Psoas muscle (tissue), 8 donors: Measurements from ENCODE around the gene NEK9. TPM values are rescaled to one million over a fixed set of nuclear protein-coding genes. Genes with fewer than 3 reads are reported as not detected.
A peak's percentile ranks its signal among the peaks of the same experiment; 100 is the strongest.

Experiments
- ATAC-seq, 4 donors: fragments of 200-7000 bp; cut with Tn5 transposase; one replicate each; pipeline ENCODE4 v1.9.1; 2020; ENCODE audit warnings: moderate library complexity in 3 of 4, mild to moderate bottlenecking in 2 of 4
- DNase-seq, 2 donors: peaks; one replicate each; pipeline ENCODE4 v3.0.0-alpha.2; 2020
- H3K27ac ChIP-seq: fragments of 200-600 bp; one replicate; pipeline ENCODE4 v1.8.0; 2022
- H3K27me3 ChIP-seq, 3 donors: fragments of 200-600 bp in 1 of 3; one replicate each; pipeline versions ENCODE4 v1.6.1 to v1.8.0; 2013 to 2022; ENCODE audit warnings: low read length in 2 of 3, mild to moderate bottlenecking in 2 of 3, moderate library complexity in 1 of 3; ENCODE audit not compliant: insufficient read depth in 3 of 3
- H3K36me3 ChIP-seq, 2 donors: fragments of 200-600 bp in 1 of 2; one replicate each; pipeline versions ENCODE4 v1.6.1 to v1.8.0; 2013 to 2022; ENCODE audit warnings: low read depth in 1 of 2, mild to moderate bottlenecking in 1 of 2, moderate library complexity in 1 of 2; ENCODE audit not compliant: insufficient read depth in 1 of 2
- H3K4me1 ChIP-seq: fragments of 200-600 bp; one replicate; pipeline ENCODE4 v1.8.0; 2022
- H3K4me3 ChIP-seq: fragments of 200-600 bp; one replicate; pipeline ENCODE4 v1.8.0; 2022; ENCODE audit warnings: mild to moderate bottlenecking
- H3K9me3 ChIP-seq: fragments of 200-600 bp; one replicate; pipeline ENCODE4 v1.8.0; 2022
- CTCF ChIP-seq: fragments of 200-600 bp; IDR thresholded peaks from one replicate; pipeline ENCODE4 v1.8.0; 2022; ENCODE audit warnings: antibody characterized with exemption
- WGBS, 3 donors: extraction: QIAGEN DNeasy Blood & Tissue Kit; methylation state at CpG; one replicate each; pipeline versions ENCODE4 v1.1.6 to v1.1.7; 2013; 5-methylcytosine and 5-hydroxymethylcytosine counted together
- intact Hi-C, 2 donors: fragments of 100-400 bp; cut with DNase I; formaldehyde crosslinking; loops; one replicate each; pipeline versions ENCODE4 v1.11.0 to v1.14.2; 2022
- polyA plus RNA-seq, 3 donors: library from polyadenylated mRNA; stranded (reverse); fragments of 200-250 nt; gene quantifications; one replicate each; pipeline ENCODE4 v1.2.3, GENCODE V29; 2013
- total RNA-seq, 4 donors: library from RNA; stranded (reverse); fragmentation: NEBNext Ultra II Directional in 2 of 4; extraction: Animal tissue kit (Norgen Biotek cat#: 25700) in 2 of 4; gene quantifications; one replicate each; pipeline versions ENCODE4 v1.2.1 to v1.2.4, GENCODE V29; 2021 to 2023
- donor health status: healthy with polysubstance abuse.
- donor health status: DM: no; HTN: no; CAD: no; lungs with moderate emphysema.
- donor health status: Bipolar disorder and iron deficiency.
- donor health status: healthy.
- donor health status: DM: yes; HTN: yes; CAD: no.
- donor health status: DM: no; HTN: no; CAD: no.
- donor health status: DM: no; HTN: no; CAD: no.
- donor health status: DM: yes; HTN: yes; CAD: no.

Gene NEK9
- total and polyA plus RNA-seq, 7 donors, result 17.9 to 116 (median 69.1) TPM

GRCh38 chr14:75049136-75049535 is 77.7 kb downstream of the NEK9 start:
- no peak for ATAC-seq
- intact Hi-C loops, result loop anchor here in 1 of 2 donors (5.0 kb wide), 1 partner anchor 42 kb away; no protein-coding TSS in a partner anchor
- peaks cover 0 to 20% of the 10 kb centered on the region in 2 donors for H3K36me3 ChIP-seq
- TF ChIP-seq CTCF, result no peak
- H3K4me3 ChIP-seq, result no peak overlapping the region
- peaks cover 42% of the 10 kb centered on the region for H3K4me1 ChIP-seq
- no peaks in the 10 kb centered on the region for H3K9me3 ChIP-seq
- WGBS, 3 donors, result 51 to 76% (median 57%) methylated on average over 5 of the region's 5 CpGs
- peak overlapping the region; percentile 62 for H3K27ac ChIP-seq
- no peaks in the 10 kb centered on the region for H3K27me3 ChIP-seq
- no peak for DNase-seq

GRCh38 chr14:75048101-75048500 is 78.7 kb downstream of the NEK9 start:
- H3K36me3 ChIP-seq, result peaks cover 0 to 11% of the 10 kb centered on the region in 2 donors
- no peak overlapping the region for H3K4me3 ChIP-seq
- no peak overlapping the region for H3K27ac ChIP-seq
- intact Hi-C loops, result loop anchor here in 1 of 2 donors (5.0 kb wide), 1 partner anchor 41 kb away; no protein-coding TSS in a partner anchor
- H3K4me1 ChIP-seq, result peaks cover 44% of the 10 kb centered on the region
- ATAC-seq (no peak), DNase-seq (no peak)
- WGBS, 3 donors, result 75 to 94% (median 82%) methylated on average over 2 of the region's 2 CpGs
- no peak for TF ChIP-seq CTCF
- no peaks in the 10 kb centered on the region for H3K9me3 ChIP-seq
- H3K27me3 ChIP-seq, result no peaks in the 10 kb centered on the region

- H3K9me3 ChIP-seq, result no peaks in the 10 kb centered on the region
- peaks cover 44% of the 10 kb centered on the region for H3K4me1 ChIP-seq
- ATAC-seq (no peak), DNase-seq (no peak)
- intact Hi-C loops, result loop anchor here in 1 of 2 donors (5.0 kb wide), 1 partner anchor 40 kb away; no protein-coding TSS in a partner anchor
- WGBS, 3 donors, result 72 to 91% (median 76%) methylated on average over 4 of the region's 4 CpGs
- H3K36me3 ChIP-seq, result peaks cover 0 to 10% of the 10 kb centered on the region in 2 donors
- H3K27ac ChIP-seq, result no peak overlapping the region
- no peak for TF ChIP-seq CTCF
- no peak overlapping the region for H3K4me3 ChIP-seq
- no peaks in the 10 kb centered on the region for H3K27me3 ChIP-seq
These were observed 79.3 kb downstream of the NEK9 start for GRCh38 chr14:75047506-75047905.

GRCh38 chr14:75046899-75047298 is 79.9 kb downstream of the NEK9 start:
- H3K27ac ChIP-seq, result no peak overlapping the region
- peaks cover 4 to 16% of the 10 kb centered on the region in 2 donors for H3K36me3 ChIP-seq
- 96 to 99% (median 96%) methylated on average over 3 of the region's 3 CpGs for WGBS, 3 donors
- H3K9me3 ChIP-seq, result no peaks in the 10 kb centered on the region
- H3K27me3 ChIP-seq, result no peaks in the 10 kb centered on the region
- no peak for DNase-seq
- no peak overlapping the region for H3K4me3 ChIP-seq
- H3K4me1 ChIP-seq, result peaks cover 44% of the 10 kb centered on the region
- TF ChIP-seq CTCF, result no peak
- ATAC-seq, result no peak
- intact Hi-C loops, result loop anchor here in 1 of 2 donors (5.0 kb wide), 1 partner anchor 40 kb away; no protein-coding TSS in a partner anchor

GRCh38 chr14:75046275-75046674 is 80.6 kb downstream of the NEK9 start:
- Histone ChIP-seq H3K4me3 (no peak overlapping the region), H3K4me1 (peaks cover 40% of the 10 kb centered on the region), H3K9me3 (no peaks in the 10 kb centered on the region), H3K27ac (no peak overlapping the region), H3K36me3 (peaks cover 6 to 22% of the 10 kb centered on the region in 2 donors), H3K27me3 (no peaks in the 10 kb centered on the region)
- TF ChIP-seq CTCF, result no peak
- DNase-seq (no peak), ATAC-seq (no peak)
- intact Hi-C loops, result loop anchor here in 1 of 2 donors (5.0 kb wide), 1 partner anchor 39 kb away; no protein-coding TSS in a partner anchor
- 75 to 92% (median 77%) methylated on average over 5 of the region's 5 CpGs for WGBS, 3 donors
